Effector memory CD8-positive, alpha-beta T cell (primary cell): ENCODE data around the gene WDR4.
"Not testable (repeated sequence)": the region's sequence is repeated elsewhere in the genome, so short reads cannot be mapped to it uniquely, and the experiment has no call there.

Experiments
- ATAC-seq: fragments of 150-1000 bp; cut with Tn5 transposase; replicated peaks from 2 replicates; pipeline ENCODE4 v1.10.0; 2021; ENCODE audit warnings: mild to moderate bottlenecking, moderate library complexity
- DNase-seq, 3 experiments: peaks; one replicate each; pipeline ENCODE4 v3.0.0; 2021
- H3K27ac Mint-ChIP-seq, 2 donors: one replicate each; pipeline ENCODE4 v1.8.0; 2022; ENCODE audit warnings: mild to moderate bottlenecking in 2 of 2, mixed read lengths in 2 of 2, moderate library complexity in 2 of 2
- H3K27me3 Mint-ChIP-seq, 2 donors: one replicate each; pipeline ENCODE4 v1.8.0; 2022; ENCODE audit warnings: mixed read lengths in 2 of 2
- H3K36me3 Mint-ChIP-seq: one replicate; pipeline ENCODE4 v1.8.0; 2022; ENCODE audit warnings: mild to moderate bottlenecking, moderate library complexity, mixed read lengths; ENCODE audit not compliant: insufficient read depth
- H3K4me1 Mint-ChIP-seq, 2 donors: one replicate each; pipeline ENCODE4 v1.8.0; 2022; ENCODE audit warnings: low read depth in 2 of 2, mixed read lengths in 2 of 2
- H3K4me3 Mint-ChIP-seq, 2 donors: one replicate each; pipeline ENCODE4 v1.8.0; 2022; ENCODE audit warnings: mild to moderate bottlenecking in 2 of 2, mixed read lengths in 2 of 2, moderate library complexity in 2 of 2
- H3K9me3 Mint-ChIP-seq, 2 donors: one replicate each; pipeline ENCODE4 v1.8.0; 2022; ENCODE audit warnings: mixed read lengths in 2 of 2

WDR4 gene

DNA sequence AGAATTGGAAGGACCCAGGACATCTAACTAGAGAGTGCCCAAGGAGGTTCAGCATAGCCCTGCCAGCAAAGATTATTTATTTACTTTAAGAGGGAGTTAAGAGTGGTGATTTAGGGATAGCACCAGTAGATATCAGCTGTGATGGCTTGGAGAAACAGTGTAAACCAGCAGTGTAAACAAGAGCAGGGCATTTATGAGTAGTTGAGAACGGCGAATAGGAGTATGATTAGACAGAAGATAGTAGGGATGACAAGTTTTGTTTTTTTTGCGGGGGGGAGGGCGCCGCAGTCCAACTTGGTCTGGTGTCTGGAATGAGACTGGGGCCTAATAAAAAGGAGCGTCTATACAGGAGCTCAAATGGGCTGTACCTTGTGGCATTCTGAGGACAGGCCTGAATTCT lies 77.7 kb downstream of the WDR4 start:
- not testable (repeated sequence) for ATAC-seq, H3K27ac Mint-ChIP-seq, H3K4me3 Mint-ChIP-seq, H3K9me3 Mint-ChIP-seq, H3K36me3 Mint-ChIP-seq, DNase-seq, H3K4me1 Mint-ChIP-seq
- peaks cover 0 to 18% of the 10 kb centered on the region in 2 donors for H3K27me3 Mint-ChIP-seq

GRCh38 chr21:42799948-42800347 lies 79.4 kb downstream of the WDR4 start:
- ATAC-seq, result peak; percentile 36
- Mint-ChIP-seq H3K9me3 (no peaks in the 10 kb centered on the region), H3K4me1 (no peaks in the 10 kb centered on the region), H3K36me3 (no peaks in the 10 kb centered on the region), H3K27me3 (peaks cover 8 to 12% of the 10 kb centered on the region in 2 donors), H3K27ac (no peak overlapping the region), H3K4me3 (no peak overlapping the region)
- DNase-seq, result no peak

GRCh38 chr21:42799516-42799915 lies 79.8 kb downstream of the WDR4 start:
- Mint-ChIP-seq H3K4me1 (no peaks in the 10 kb centered on the region), H3K36me3 (no peaks in the 10 kb centered on the region)
- no peak for DNase-seq

More at GRCh38 chr21:42799516-42799915, 79.8 kb downstream of the WDR4 start:
- Mint-ChIP-seq H3K4me3 (no peak overlapping the region), H3K9me3 (no peaks in the 10 kb centered on the region), H3K27ac (no peak overlapping the region), H3K27me3 (peaks cover 10 to 13% of the 10 kb centered on the region in 2 donors)
- ATAC-seq, result no peak
